Stimulated activated CD4-positive, alpha-beta T cell treated with anti-CD3 and anti-CD28 coated beads, TNF-alpha, amount 100 ng/mL, for 24 hours (primary cell): ENCODE results near the gene MRGPRD.

Experiments used
- DNase-seq, 3 experiments: peaks; one replicate each; pipeline ENCODE4 v3.0.0-alpha.2; 2020; ENCODE audit warnings: low read depth in 3 of 3

MRGPRD gene

GRCh38 chr11:68969386-68969785, 11.4 kb downstream of the MRGPRD start:
- no peak for DNase-seq

- DNase-seq, result no peak
Measured at GRCh38 chr11:68968306-68969250, 12.2 kb downstream of the MRGPRD start.

GRCh38 chr11:68966894-68967780, 13.6 kb downstream of the MRGPRD start:
- DNase-seq, result no peak

GRCh38 chr11:68965901-68966853, 14.6 kb downstream of the MRGPRD start:
- DNase-seq, result no peak

- DNase-seq, result no peak
Measured at GRCh38 chr11:68963779-68964178, 17.0 kb downstream of the MRGPRD start.

GRCh38 chr11:68962527-68963250, 18.1 kb downstream of the MRGPRD start:
- DNase-seq, result no peak

- DNase-seq, result no peak
Measured at GRCh38 chr11:68961245-68961644, 19.5 kb downstream of the MRGPRD start.

GRCh38 chr11:68960294-68961071, 20.3 kb downstream of the MRGPRD start:
- no peak for DNase-seq

GRCh38 chr11:68959465-68960293, 21.1 kb downstream of the MRGPRD start:
- no peak for DNase-seq

GRCh38 chr11:68958211-68958610, 22.6 kb downstream of the MRGPRD start:
- DNase-seq, result no peak

- no peak for DNase-seq
Measured at GRCh38 chr11:68956547-68957254, 24.1 kb downstream of the MRGPRD start.

- no peak for DNase-seq
Measured at GRCh38 chr11:68956142-68956541, 24.6 kb downstream of the MRGPRD start.

GRCh38 chr11:68955607-68955958, 25.2 kb downstream of the MRGPRD start:
- no peak for DNase-seq

GRCh38 chr11:68954836-68955606, 25.8 kb downstream of the MRGPRD start:
- DNase-seq, result no peak

- no peak for DNase-seq
Measured at GRCh38 chr11:68950762-68951161, 30.0 kb downstream of the MRGPRD start.

- DNase-seq, result no peak
Measured at GRCh38 chr11:68950270-68950669, 30.5 kb downstream of the MRGPRD start.

GRCh38 chr11:68948935-68949334, 31.9 kb downstream of the MRGPRD start:
- no peak for DNase-seq

GRCh38 chr11:68948496-68948895, 32.3 kb downstream of the MRGPRD start:
- no peak for DNase-seq
